Measurements from ENCODE around the gene RAB13.

DNA sequence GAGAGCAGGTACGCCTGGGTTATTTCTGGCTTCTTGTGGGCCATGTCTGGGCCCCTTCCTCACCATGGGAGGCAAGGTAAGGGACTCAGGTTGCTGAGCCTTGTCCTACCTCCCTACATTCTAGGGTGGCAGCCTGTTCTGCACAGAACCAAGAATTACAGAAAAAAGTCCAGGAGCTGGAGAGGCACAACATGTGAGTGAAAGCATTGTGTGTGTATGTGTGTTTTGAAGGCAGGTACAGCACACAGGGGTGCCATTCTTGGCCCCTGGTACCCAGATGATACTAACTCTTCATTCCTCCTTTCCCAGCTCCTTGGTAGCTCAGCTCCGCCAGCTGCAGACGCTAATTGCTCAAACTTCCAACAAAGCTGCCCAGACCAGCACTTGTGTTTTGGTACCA is 13.1 kb downstream of the RAB13 start:
- TF ChIP-seq CTCF (conservative IDR thresholded peaks at IDR 0.05; ENCODE audit: low read length) (no peak), EZH2phosphoT487 (IDR thresholded peaks at IDR 0.05; ENCODE audit: borderline replicate concordance) (no peak)
